GM10266 (cell line): ENCODE measurements around the gene PP2D1.
"Not testable (repeated sequence)": the region's sequence is repeated elsewhere in the genome, so short reads cannot be mapped to it uniquely, and the experiment has no call there.

ENCODE experiments used
- DNase-seq: peaks from one replicate; pipeline ENCODE4 v3.0.0; 2012; ENCODE audit errors: extremely low spot score
- TF ChIP-seq, protein P1 (sequence below): IDR thresholded peaks from 2 replicates; pipeline ENCODE4 v1.5.1; 2012; ENCODE audit warnings: mild to moderate bottlenecking, low read depth; ENCODE audit not compliant: control insufficient read depth, insufficient read depth; ENCODE audit errors: missing control alignments

PP2D1 gene

GRCh38 chr3:20007960-20008359, 4.1 kb downstream of the PP2D1 start:
- DNase-seq, result no peak
- TF ChIP-seq, protein P1, sequence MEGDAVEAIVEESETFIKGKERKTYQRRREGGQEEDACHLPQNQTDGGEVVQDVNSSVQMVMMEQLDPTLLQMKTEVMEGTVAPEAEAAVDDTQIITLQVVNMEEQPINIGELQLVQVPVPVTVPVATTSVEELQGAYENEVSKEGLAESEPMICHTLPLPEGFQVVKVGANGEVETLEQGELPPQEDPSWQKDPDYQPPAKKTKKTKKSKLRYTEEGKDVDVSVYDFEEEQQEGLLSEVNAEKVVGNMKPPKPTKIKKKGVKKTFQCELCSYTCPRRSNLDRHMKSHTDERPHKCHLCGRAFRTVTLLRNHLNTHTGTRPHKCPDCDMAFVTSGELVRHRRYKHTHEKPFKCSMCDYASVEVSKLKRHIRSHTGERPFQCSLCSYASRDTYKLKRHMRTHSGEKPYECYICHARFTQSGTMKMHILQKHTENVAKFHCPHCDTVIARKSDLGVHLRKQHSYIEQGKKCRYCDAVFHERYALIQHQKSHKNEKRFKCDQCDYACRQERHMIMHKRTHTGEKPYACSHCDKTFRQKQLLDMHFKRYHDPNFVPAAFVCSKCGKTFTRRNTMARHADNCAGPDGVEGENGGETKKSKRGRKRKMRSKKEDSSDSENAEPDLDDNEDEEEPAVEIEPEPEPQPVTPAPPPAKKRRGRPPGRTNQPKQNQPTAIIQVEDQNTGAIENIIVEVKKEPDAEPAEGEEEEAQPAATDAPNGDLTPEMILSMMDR, result no peak

DNA sequence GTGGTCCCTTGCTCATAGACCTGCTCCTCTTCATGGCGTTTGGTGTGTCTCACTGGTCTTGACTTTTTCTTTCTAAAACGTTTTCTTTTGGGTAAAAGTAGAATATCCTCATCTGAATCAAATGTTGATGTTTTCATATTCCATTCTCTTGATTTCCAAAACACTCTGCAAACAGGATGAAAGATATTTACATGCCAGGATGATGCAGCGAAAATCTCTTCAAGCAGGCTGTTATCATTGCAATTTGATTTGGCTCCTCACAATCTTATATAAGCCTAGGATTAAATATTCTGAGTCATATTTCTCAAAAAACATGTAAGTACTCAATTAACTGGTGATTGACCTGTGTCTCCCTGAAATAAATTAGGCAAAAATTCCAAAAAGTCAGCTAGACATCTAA, 10.1 kb downstream of the PP2D1 start:
- TF ChIP-seq, protein P1, result no peak
- no peak for DNase-seq

DNA sequence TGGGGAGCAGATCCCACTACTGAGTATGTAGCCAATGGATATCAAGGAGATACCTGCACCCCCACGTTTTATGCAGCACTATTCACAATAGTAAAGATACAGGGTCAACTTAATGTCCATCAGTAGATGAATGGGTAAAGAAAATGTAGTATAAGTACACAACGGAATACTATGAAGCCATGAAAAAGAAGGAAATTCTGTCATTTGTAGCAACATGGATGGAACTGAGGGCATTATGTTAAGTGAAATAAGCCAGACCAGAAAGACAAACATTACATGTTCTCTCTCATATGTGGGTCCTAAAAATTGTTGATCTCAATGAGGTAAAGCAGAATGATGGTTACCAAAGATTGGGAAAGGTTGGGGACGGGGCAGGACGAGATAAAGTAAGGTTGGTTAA, 14.6 kb downstream of the PP2D1 start:
- TF ChIP-seq, protein P1, result no peak

GRCh38 chr3:19994796-19995195, 17.3 kb downstream of the PP2D1 start:
- no peak for DNase-seq
- TF ChIP-seq, protein P1, result no peak

More for the DNA sequence above, 14.6 kb downstream of the PP2D1 start:
- DNase-seq, result no peak

DNA sequence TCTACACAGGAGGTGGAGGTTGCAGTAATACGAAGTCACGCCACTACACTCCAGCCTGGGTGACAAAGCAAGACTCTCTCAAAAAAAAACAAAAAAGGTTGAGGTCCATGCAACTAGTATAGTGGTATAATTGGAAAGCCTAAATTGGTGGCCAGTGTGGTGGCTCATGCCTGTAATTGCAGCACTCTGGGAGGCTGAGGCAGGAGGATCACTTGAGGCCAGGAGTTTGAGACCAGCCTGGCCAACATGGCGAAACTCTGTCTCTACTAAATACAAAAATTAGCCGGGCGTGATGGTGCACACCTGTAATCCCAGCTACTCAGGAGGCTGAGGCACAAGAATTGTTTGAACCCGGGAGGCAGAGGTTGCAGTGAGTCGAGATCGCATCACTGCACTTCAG, 23.2 kb downstream of the PP2D1 start:
- DNase-seq, result not testable (repeated sequence)

- TF ChIP-seq, protein P1, result no peak
- DNase-seq, result no peak
These were observed 40.0 kb downstream of the PP2D1 start for GRCh38 chr3:19972054-19972453.

GRCh38 chr3:19970327-19970726, 41.7 kb downstream of the PP2D1 start:
- no peak for DNase-seq
- TF ChIP-seq, protein P1, result no peak

DNA sequence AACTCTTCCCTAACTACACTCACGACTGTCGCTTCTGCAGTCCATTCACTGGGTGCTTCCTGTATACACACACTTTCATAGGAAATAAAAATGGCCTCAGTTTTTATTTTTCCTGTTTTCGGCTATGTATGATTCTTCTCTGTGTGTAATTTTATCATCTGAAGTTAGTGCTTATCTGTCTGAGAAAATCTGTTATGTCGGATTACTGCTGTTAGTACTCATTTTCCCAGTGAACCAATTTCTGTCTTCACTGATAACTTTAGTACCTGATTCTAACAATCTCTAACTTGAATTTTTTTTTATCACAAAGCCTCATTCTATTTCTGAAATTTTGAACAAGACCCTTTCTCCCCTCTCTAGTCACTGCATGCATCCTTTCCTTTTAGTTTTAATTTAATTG, 44.3 kb downstream of the PP2D1 start:
- TF ChIP-seq, protein P1, result no peak

More for the DNA sequence above, 44.3 kb downstream of the PP2D1 start:
- DNase-seq, result no peak
